ENCODE results near the gene METTL25. TPM values are rescaled to one million over a fixed set of nuclear protein-coding genes. Genes with fewer than 3 reads are reported as not detected.

Gene METTL25
- total and polyA plus RNA-seq, 10 of the 15 experiments (the other 5 are each of a cell fraction or from before 2014, with no cell fraction given), result 5.6 to 11.3 (median 8.0) TPM

GRCh38 chr12:82408844-82409243 is 50.5 kb downstream of the METTL25 start:
- Histone ChIP-seq H2AFZ (ENCODE audit: control insufficient read depth, low read depth, low read length) (no peak overlapping the region), H3K27ac (ENCODE audit: control insufficient read depth, insufficient read depth) (no peak overlapping the region), H3K9me3 (replicated peaks; ENCODE audit: control insufficient read depth, insufficient read depth, low read length) (no peaks in the 10 kb centered on the region), H3K36me3 (ENCODE audit: control insufficient read depth in 2 of 2, insufficient read depth in 2 of 2, low read length in 1 of 2) (no peaks in the 10 kb centered on the region), H3K4me1 (ENCODE audit: control insufficient read depth, insufficient read depth, low read length) (no peaks in the 10 kb centered on the region), H3K9ac (ENCODE audit: control insufficient read depth, insufficient read depth, low read length) (no peak overlapping the region), H3K79me2 (ENCODE audit: control insufficient read depth, insufficient read depth, low read length) (no peaks in the 10 kb centered on the region), H3K4me2 (ENCODE audit: control insufficient read depth, insufficient read depth) (no peak overlapping the region), H4K20me1 (ENCODE audit: control insufficient read depth, insufficient read depth) (no peaks in the 10 kb centered on the region), H3K27me3 (replicated peaks in 1 of 2; ENCODE audit: control insufficient read depth in 2 of 2, insufficient read depth in 2 of 2, low read length in 1 of 2) (no peaks in the 10 kb centered on the region), H3K4me3 (no peak overlapping the region)
- BruUV-seq (replicated peaks), result no TSS peak
- CTCF ChIA-PET, result interaction anchor here (1.0 to 1.2 kb wide), 2 partner anchors 10 to 24 kb away, joined by 3 read pairs; no protein-coding TSS in a partner anchor
- SMC1A ChIA-PET (ENCODE audit: uncharacterized antibody, unreplicated experiment), result interaction anchor here (1.0 kb wide), 1 partner anchor 9 kb away, joined by 3 read pairs; no protein-coding TSS in a partner anchor
- in situ Hi-C loops (cut with MboI), result no loop called here
- POLR2A ChIA-PET, result no interaction called here
- intact Hi-C loops (cut with micrococcal nuclease; ENCODE audit: unreplicated experiment), result no loop called here
- DNase-seq (ENCODE audit: low read depth, low spot score), result no peak
- RAD21 ChIA-PET (ENCODE audit: unreplicated experiment), result no interaction called here
- no peak for ATAC-seq
- WGBS (ENCODE audit: insufficient coverage, insufficient replicate concordance, low lambda C conversion rate, missing lambda C conversion rate), result 100% methylated on average over 1 of the region's 1 CpG
- FAIRE-seq, result no peak
- no peak for TF ChIP-seq ESRRA (IDR thresholded peaks at IDR 0.05; ENCODE audit: low read length)
- TF ChIP-seq YBX1 (IDR thresholded peaks at IDR 0.05), result no peak
- TF ChIP-seq ZZZ3 (IDR thresholded peaks at IDR 0.05; ENCODE audit: control insufficient read depth, insufficient read length, low read depth), result no peak
- no peak for TF ChIP-seq E2F8 (IDR thresholded peaks at IDR 0.05; ENCODE audit: low read depth, partially characterized antibody)
- TF ChIP-seq MLLT1 (IDR thresholded peaks at IDR 0.05), result no peak
- no peak for TF ChIP-seq PML (IDR thresholded peaks at IDR 0.05; ENCODE audit: low read length)
- no peak for TF ChIP-seq REST (IDR thresholded peaks at IDR 0.05; ENCODE audit: low read depth, low read length)
- TF ChIP-seq ZNF24 (IDR thresholded peaks at IDR 0.05), result no peak
- no peak for TF ChIP-seq NKRF (conservative IDR thresholded peaks at IDR 0.05)
- no peak for TF ChIP-seq CTCF (IDR thresholded peaks at IDR 0.05 in 2 of 3, conservative IDR thresholded peaks at IDR 0.05 in 1 of 3; ENCODE audit: control insufficient read depth in 2 of 3, extremely low read depth in 1 of 3, insufficient read depth in 1 of 3, low read depth in 3 of 3, low read length in 3 of 3)
- TF ChIP-seq RELA (IDR thresholded peaks at IDR 0.05; ENCODE audit: borderline replicate concordance, partially characterized antibody), result no peak
- no peak for TF ChIP-seq TCF7 (IDR thresholded peaks at IDR 0.05; ENCODE audit: borderline replicate concordance)

Data from GM12878 (cell line).